Right lobe of liver (tissue), 6 donors: ENCODE results near the gene PEAK1. TPM values are rescaled to one million over a fixed set of nuclear protein-coding genes. Genes with fewer than 3 reads are reported as not detected.

ENCODE experiments used
- ATAC-seq, 4 donors: fragments of 200-7000 bp; cut with Tn5 transposase; one replicate each; pipeline ENCODE4 v1.9.1; 2020; ENCODE audit warnings: mild to moderate bottlenecking in 4 of 4, moderate library complexity in 4 of 4
- DNase-seq, 3 donors: peaks; one replicate each; pipeline ENCODE4 v3.0.0-alpha.2; 2020
- H3K27ac ChIP-seq, 3 donors: fragments of 200-600 bp; one replicate each; pipeline ENCODE4 v1.8.0; 2022
- H3K27me3 ChIP-seq, 2 donors: fragments of 200-600 bp; one replicate each; pipeline ENCODE4 v1.8.0; 2022
- H3K36me3 ChIP-seq, 4 donors: fragments of 200-600 bp; sonication (generic) in 1 of 4; one replicate each; pipeline versions ENCODE4 v1.5.1 to v1.8.0; 2017 to 2022; ENCODE audit warnings: control low read depth in 1 of 4
- H3K4me1 ChIP-seq, 4 donors: fragments of 200-600 bp; sonication (generic) in 1 of 4; one replicate each; pipeline versions ENCODE4 v1.5.1 to v1.8.0; 2017 to 2022; ENCODE audit warnings: control low read depth in 1 of 4
- H3K4me3 ChIP-seq, 3 donors: fragments of 200-600 bp; one replicate each; pipeline ENCODE4 v1.8.0; 2022
- H3K9me3 ChIP-seq, 4 donors: fragments of 200-600 bp; sonication (generic) in 1 of 4; one replicate each; pipeline versions ENCODE4 v1.5.1 to v1.8.0; 2017 to 2022; ENCODE audit warnings: control low read depth in 1 of 4
- CTCF ChIP-seq, 4 donors: fragments of 200-600 bp in 3 of 4; fragments of 450-650 bp in 1 of 4; IDR thresholded peaks; one replicate each; pipeline versions ENCODE4 v1.5.1 to v1.8.0; 2016 to 2022; ENCODE audit warnings: antibody characterized with exemption in 4 of 4, mild to moderate bottlenecking in 2 of 4
- POLR2A ChIP-seq: fragments of 450-650 bp; IDR thresholded peaks from one replicate; pipeline ENCODE4 v1.6.1; 2017; ENCODE audit warnings: antibody characterized with exemption, mild to moderate bottlenecking
- WGBS: methylation state at CpG from one replicate; pipeline ENCODE4 v1.1.6; 2018; ENCODE audit warnings: low coverage, low lambda C conversion rate; ENCODE audit not compliant: insufficient coverage; ENCODE audit errors: missing lambda C conversion rate; 5-methylcytosine and 5-hydroxymethylcytosine counted together
- intact Hi-C, 2 donors: fragments of 100-400 bp; cut with DNase I; formaldehyde crosslinking; loops; one replicate each; pipeline versions ENCODE4 v1.11.2 to v1.14.1; 2022
- long read RNA-seq: library from polyadenylated mRNA; unstranded; transcript quantifications from one replicate; pipeline ENCODE4 v2.0.0, GENCODE V29; 2019
- total RNA-seq, 6 experiments: library from RNA; depleted of rRNA in 2 of 6; stranded (reverse); fragments of >200 nt in 2 of 6; fragmentation: NEBNext Ultra II Directional in 3 of 6; extraction: Animal tissue kit (Norgen Biotek cat#: 25700) in 3 of 6; gene quantifications; one replicate each; pipeline versions ENCODE4 v1.1.0 to v1.2.4, GENCODE V29; 2016 to 2023
- donor health status: DM: no; HTN: yes; CAD: no.
- donor health status: DM: no; HTN: no; CAD: no.
- donor health status: DM: no; HTN: no; CAD: no.
- donor health status: DM: no; HTN: yes; CAD: no.
- donor health status: DM: no; HTN: yes; CAD: no.

PEAK1 gene
- 10 to 100 TPM in 3 of 6 experiments, 1 to 10 TPM in 3; 5.9 to 18.4 (median 10.1) TPM for total RNA-seq
- long read RNA-seq, result 0 reads

DNA sequence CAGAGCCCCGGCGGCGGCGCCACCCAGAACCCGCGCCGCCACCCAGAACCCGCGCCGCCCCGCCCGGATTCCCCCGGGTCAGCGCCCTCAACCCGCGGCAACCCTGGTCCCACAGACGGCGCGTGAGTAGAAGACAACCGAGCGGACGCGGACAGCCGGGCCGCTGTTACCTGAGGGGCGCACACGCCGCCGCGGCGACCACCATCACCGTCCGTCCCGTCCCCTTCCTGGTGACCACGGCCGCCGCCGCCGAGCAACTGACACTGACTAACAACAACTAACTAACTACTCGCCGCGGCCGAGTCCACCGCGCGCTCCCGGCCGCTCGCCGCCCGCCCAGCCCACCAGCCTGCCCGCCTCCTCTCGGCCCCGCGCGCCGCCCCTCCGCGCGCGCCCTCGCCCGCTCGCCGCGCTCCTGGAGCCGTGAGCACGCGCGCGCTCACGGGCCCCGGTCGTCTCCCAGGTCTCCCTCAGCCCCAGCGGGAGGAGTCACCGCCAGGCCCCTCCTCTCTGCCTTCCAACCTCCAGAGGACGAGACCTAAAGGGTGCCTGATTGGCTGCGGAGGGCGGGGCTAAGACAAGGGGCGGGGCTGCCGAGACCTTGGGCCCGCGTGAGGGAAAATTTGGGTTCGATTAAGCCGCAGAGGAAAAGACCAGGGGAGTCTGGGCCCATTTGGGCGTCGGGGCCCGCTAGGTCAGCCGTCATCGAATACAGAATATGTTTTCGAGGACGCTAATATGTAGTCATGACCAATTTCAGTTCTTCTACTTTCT is at the start of gene PEAK1:
PEAK1 (minus strand) TSS at position 269 of the 774 bp plus-strand sequence. CDS start 238,178 bp downstream, outside the sequence.
- peak; percentile 92 to 97 (median 94) for ATAC-seq
- 0% methylated on average over 15 of the region's 92 CpGs for WGBS
- DNase-seq, result peak; percentile 99 to 100 (median 100)
- Histone ChIP-seq H3K27ac (peak within 1 kb of the TSS; percentile 88 to 95 (median 93)), H3K27me3 (no peaks in the 10 kb centered on the region), H3K9me3 (no peaks in the 10 kb centered on the region), H3K4me1 (peaks cover 0 to 24% (median 7%) of the 10 kb centered on the region in 4 donors), H3K4me3 (peak within 1 kb of the TSS; percentile 68 to 75 (median 75)), H3K36me3 (no peaks in the 10 kb centered on the region)
- intact Hi-C loops, result no loop called here
- no peak for TF ChIP-seq CTCF (IDR thresholded peaks at IDR 0.05)
- peak; percentile 92 for TF ChIP-seq POLR2A

DNA sequence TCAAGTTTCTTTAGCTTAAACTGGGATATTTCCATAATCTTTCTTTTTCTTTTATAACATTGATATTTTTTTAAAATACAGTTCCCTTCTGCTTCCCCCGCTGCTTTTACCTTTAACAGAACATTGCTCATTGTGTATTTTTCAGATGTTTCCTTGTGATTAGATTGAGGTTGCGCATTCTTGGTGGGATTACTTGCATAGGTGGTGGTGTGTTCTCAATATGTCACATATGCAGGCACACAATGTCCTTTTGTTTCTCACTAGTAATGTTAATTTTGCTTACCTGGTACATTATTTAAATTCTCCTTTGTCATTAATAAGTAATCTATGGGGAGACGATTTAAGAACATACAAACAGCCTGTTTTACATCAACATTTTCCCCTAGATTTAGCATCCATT is 49.0 kb upstream of the PEAK1 start:
- TF ChIP-seq POLR2A (no peak), CTCF (IDR thresholded peaks at IDR 0.05) (no peak)
- H3K36me3 ChIP-seq, result peaks cover 0 to 67% (median 22%) of the 10 kb centered on the region in 4 donors
- no peaks in the 10 kb centered on the region for H3K9me3 ChIP-seq
- ATAC-seq (no peak), DNase-seq (no peak)
- WGBS, result 85% methylated on average over 3 of the region's 3 CpGs
- H3K4me1 ChIP-seq, result no peaks in the 10 kb centered on the region
- H3K4me3 ChIP-seq, result no peak overlapping the region
- no peaks in the 10 kb centered on the region for H3K27me3 ChIP-seq
- intact Hi-C loops, result no loop called here
- H3K27ac ChIP-seq, result no peak overlapping the region

GRCh38 chr15:77466521-77466920 is 46.6 kb upstream of the PEAK1 start:
- H3K9me3 ChIP-seq, result no peaks in the 10 kb centered on the region
- intact Hi-C loops, result no loop called here
- no peaks in the 10 kb centered on the region for H3K27me3 ChIP-seq
- no peak for DNase-seq
- no peak for ATAC-seq
- WGBS, result 88% methylated on average over 1 of the region's 1 CpG
- TF ChIP-seq CTCF (IDR thresholded peaks at IDR 0.05) (no peak), POLR2A (no peak)
- H3K36me3 ChIP-seq, result peaks cover 0 to 61% (median 19%) of the 10 kb centered on the region in 4 donors
- H3K27ac ChIP-seq, result no peak overlapping the region
- H3K4me1 ChIP-seq, result no peaks in the 10 kb centered on the region
- H3K4me3 ChIP-seq, result no peak overlapping the region

GRCh38 chr15:77464129-77464865 is 44.4 kb upstream of the PEAK1 start:
- no peak for DNase-seq
- no peak overlapping the region for H3K4me3 ChIP-seq
- peak in 2 of 4 donors; percentile 35 to 75 for ATAC-seq
- H3K9me3 ChIP-seq, result no peaks in the 10 kb centered on the region
- no peaks in the 10 kb centered on the region for H3K27me3 ChIP-seq
- no peak overlapping the region for H3K27ac ChIP-seq
- H3K4me1 ChIP-seq, result no peaks in the 10 kb centered on the region
- peaks cover 0 to 47% (median 10%) of the 10 kb centered on the region in 4 donors for H3K36me3 ChIP-seq
- intact Hi-C loops, result no loop called here
- 92% methylated on average over 3 of the region's 3 CpGs for WGBS
- TF ChIP-seq CTCF (IDR thresholded peaks at IDR 0.05) (no peak), POLR2A (no peak)
